ENCODE data around the gene LARP4. TPM values are rescaled to one million over a fixed set of nuclear protein-coding genes. Genes with fewer than 3 reads are reported as not detected.

The LARP4 gene
- total and polyA plus RNA-seq, 9 of the 15 experiments (the other 6 are each of a cell fraction or from before 2014, with no cell fraction given): 31.6 to 84.5 (median 52.4) TPM

- TF ChIP-seq ZBTB5 (IDR thresholded peaks at IDR 0.05): no peak
- peak; percentile 79 for TF ChIP-seq SP1 (CRISPR knock-in tag; IDR thresholded peaks at IDR 0.05)
- no peak for TF ChIP-seq NR4A1 (CRISPR knock-in tag; IDR thresholded peaks at IDR 0.05)
- TF ChIP-seq NR4A1 (tag; IDR thresholded peaks at IDR 0.05): 0 out of 2 replicates have a peak, but pooled peaks have one; percentile 23
- TF ChIP-seq RAD21 (CRISPR knock-in tag; conservative IDR thresholded peaks at IDR 0.05 in 1 of 2, IDR thresholded peaks at IDR 0.05 in 1 of 2): peak; percentile 97
- peak; percentile 60 to 73; a peak in 3 of 4 replicates for TF ChIP-seq NONO (IDR thresholded peaks at IDR 0.05; ENCODE audit: low read depth in 2 of 2, low read length in 1 of 2)
- TF ChIP-seq RB1 (IDR thresholded peaks at IDR 0.05; ENCODE audit: low read depth): peak; percentile 77; the same call in 1 of the 2 replicates
- TF ChIP-seq ZNF174 (CRISPR knock-in tag; IDR thresholded peaks at IDR 0.05): no peak
- TF ChIP-seq MYC (IDR thresholded peaks at IDR 0.05; ENCODE audit: low read depth, low read length): peak; percentile 24; the same call in 1 of the 2 replicates
- TF ChIP-seq MYC (CRISPR knock-in tag; IDR thresholded peaks at IDR 0.05; ENCODE audit: borderline replicate concordance, low read depth): no peak
- TF ChIP-seq BMI1 (IDR thresholded peaks at IDR 0.05; ENCODE audit: low read length): no peak
- no peak for TF ChIP-seq MIER1 (IDR thresholded peaks at IDR 0.05; ENCODE audit: low read depth)
- peak; percentile 85 for TF ChIP-seq CXXC5 (CRISPR knock-in tag; IDR thresholded peaks at IDR 0.05)
- no peak for TF ChIP-seq ATF1 (CRISPR knock-in tag; IDR thresholded peaks at IDR 0.05)
- peak; percentile 70 for TF ChIP-seq ATF1 (tag; IDR thresholded peaks at IDR 0.05)
- TF ChIP-seq HCFC1 (IDR thresholded peaks at IDR 0.05; ENCODE audit: low read depth, low read length): peak; percentile 44
- TF ChIP-seq CBX5 (IDR thresholded peaks at IDR 0.05; ENCODE audit: borderline replicate concordance, low read depth): peak; percentile 50; the same call in 1 of the 2 replicates
- TF ChIP-seq NRF1 (conservative IDR thresholded peaks at IDR 0.05 in 1 of 2, IDR thresholded peaks at IDR 0.05 in 1 of 2): peak in 1 of 2 experiments; percentile 21; a peak in 1 of 4 replicates
- no peak for TF ChIP-seq U2AF2 (optimal IDR thresholded peaks at IDR 0.05; ENCODE audit: low read depth, low read length)
- TF ChIP-seq SMAD4 (CRISPR knock-in tag; conservative IDR thresholded peaks at IDR 0.05): peak; percentile 86
- TF ChIP-seq ZNF24 (IDR thresholded peaks at IDR 0.05): peak; percentile 94; the same call in 1 of the 2 replicates
- peak; percentile 71 for TF ChIP-seq TBP (optimal IDR thresholded peaks at IDR 0.05; ENCODE audit: low read depth, low read length)
- peak; percentile 94 for TF ChIP-seq DEAF1 (CRISPR knock-in tag; IDR thresholded peaks at IDR 0.05)
These were observed 104.4 kb downstream of the LARP4 start, which contains the start of gene DIP2B (continued) for GRCh38 chr12:50504798-50505674.
